Stomach (tissue), 4 donors: ENCODE measurements around the gene ODAPH.

Experiments
- POLR2A ChIP-seq, 4 donors: fragments of 450-650 bp; IDR thresholded peaks; one replicate each; pipeline ENCODE4 v1.6.1; 2016; ENCODE audit warnings: antibody characterized with exemption in 4 of 4, control low read depth in 2 of 4, mild to moderate bottlenecking in 1 of 4, moderate library complexity in 1 of 4
- POLR2AphosphoS5 ChIP-seq, 3 donors: sonication (generic); formaldehyde crosslinking; IDR thresholded peaks; one replicate each; pipeline ENCODE4 v1.6.1; 2016; ENCODE audit warnings: antibody characterized with exemption in 3 of 3

DNA sequence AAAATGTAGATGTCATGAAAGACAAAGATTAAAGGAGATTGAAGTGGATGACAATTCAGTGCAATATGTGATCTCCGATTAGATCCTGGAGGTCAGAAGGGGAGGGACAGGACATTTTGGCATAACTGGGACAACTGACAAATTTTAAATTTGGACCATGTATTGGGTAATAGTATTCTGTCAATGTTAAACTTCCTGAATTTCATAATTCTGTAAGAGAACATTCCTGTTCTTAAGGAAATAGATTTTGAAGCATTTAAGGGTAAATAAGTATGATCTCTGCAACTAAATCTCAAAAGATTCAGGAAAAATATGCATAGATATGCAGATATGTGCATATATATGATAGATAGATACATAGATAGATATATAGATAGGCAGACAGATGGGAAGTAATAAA lies 11.0 kb downstream of the ODAPH start:
- TF ChIP-seq POLR2AphosphoS5 (IDR thresholded peaks at IDR 0.05) (no peak), POLR2A (IDR thresholded peaks at IDR 0.05) (no peak)
